Liver (tissue), 3 donors: ENCODE results near the gene LDLRAD4.
A peak's percentile ranks its signal among the peaks of the same experiment; 100 is the strongest.

Source experiments
- SP1 ChIP-seq: IDR thresholded peaks from 2 replicates; pipeline ENCODE4 v1.6.1; 2018; ENCODE audit warnings: antibody characterized with exemption, mild to moderate bottlenecking
- TAF1 ChIP-seq: conservative IDR thresholded peaks from 2 replicates; pipeline ENCODE4 v1.6.1; 2016; ENCODE audit warnings: antibody characterized with exemption, mild to moderate bottlenecking
- TF ChIP-seq, protein P1 (sequence below): fragments of 150-350 bp; IDR thresholded peaks from 2 replicates; pipeline ENCODE4 v1.5.1; 2017; ENCODE audit warnings: improper control_type of control experiment, low read depth, low read length; ENCODE audit not compliant: missing input control
- TF ChIP-seq, protein P2 (sequence below): IDR thresholded peaks from 2 replicates; pipeline ENCODE4 v1.6.1; 2016; ENCODE audit warnings: antibody characterized with exemption, mild to moderate bottlenecking
- donor health status: healthy.
- donor health status: healthy.

DNA sequence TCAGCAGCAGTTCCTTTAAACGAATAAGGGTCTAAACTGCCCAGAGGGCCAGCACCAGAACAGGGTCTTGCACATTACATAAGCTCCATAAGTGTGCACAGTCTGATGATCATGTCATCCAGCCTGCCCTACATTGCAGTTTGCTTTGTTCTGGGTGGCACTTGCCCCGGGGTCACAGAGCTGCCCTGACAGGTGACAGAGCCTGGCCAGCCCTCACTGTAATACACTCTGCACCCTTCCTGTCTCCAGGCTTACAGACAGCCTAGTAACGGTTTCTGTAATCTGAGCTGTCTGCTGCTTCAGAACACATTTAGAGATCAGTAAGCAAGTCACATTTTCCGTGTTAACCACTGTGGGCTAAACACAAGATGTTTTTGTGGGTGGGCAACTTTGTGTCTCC is 294.5 kb downstream of the LDLRAD4 start:
- TF ChIP-seq, protein P1, sequence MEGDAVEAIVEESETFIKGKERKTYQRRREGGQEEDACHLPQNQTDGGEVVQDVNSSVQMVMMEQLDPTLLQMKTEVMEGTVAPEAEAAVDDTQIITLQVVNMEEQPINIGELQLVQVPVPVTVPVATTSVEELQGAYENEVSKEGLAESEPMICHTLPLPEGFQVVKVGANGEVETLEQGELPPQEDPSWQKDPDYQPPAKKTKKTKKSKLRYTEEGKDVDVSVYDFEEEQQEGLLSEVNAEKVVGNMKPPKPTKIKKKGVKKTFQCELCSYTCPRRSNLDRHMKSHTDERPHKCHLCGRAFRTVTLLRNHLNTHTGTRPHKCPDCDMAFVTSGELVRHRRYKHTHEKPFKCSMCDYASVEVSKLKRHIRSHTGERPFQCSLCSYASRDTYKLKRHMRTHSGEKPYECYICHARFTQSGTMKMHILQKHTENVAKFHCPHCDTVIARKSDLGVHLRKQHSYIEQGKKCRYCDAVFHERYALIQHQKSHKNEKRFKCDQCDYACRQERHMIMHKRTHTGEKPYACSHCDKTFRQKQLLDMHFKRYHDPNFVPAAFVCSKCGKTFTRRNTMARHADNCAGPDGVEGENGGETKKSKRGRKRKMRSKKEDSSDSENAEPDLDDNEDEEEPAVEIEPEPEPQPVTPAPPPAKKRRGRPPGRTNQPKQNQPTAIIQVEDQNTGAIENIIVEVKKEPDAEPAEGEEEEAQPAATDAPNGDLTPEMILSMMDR = no peak
- TF ChIP-seq SP1 (peak; percentile 60), TAF1 (no peak)
- TF ChIP-seq, protein P2, sequence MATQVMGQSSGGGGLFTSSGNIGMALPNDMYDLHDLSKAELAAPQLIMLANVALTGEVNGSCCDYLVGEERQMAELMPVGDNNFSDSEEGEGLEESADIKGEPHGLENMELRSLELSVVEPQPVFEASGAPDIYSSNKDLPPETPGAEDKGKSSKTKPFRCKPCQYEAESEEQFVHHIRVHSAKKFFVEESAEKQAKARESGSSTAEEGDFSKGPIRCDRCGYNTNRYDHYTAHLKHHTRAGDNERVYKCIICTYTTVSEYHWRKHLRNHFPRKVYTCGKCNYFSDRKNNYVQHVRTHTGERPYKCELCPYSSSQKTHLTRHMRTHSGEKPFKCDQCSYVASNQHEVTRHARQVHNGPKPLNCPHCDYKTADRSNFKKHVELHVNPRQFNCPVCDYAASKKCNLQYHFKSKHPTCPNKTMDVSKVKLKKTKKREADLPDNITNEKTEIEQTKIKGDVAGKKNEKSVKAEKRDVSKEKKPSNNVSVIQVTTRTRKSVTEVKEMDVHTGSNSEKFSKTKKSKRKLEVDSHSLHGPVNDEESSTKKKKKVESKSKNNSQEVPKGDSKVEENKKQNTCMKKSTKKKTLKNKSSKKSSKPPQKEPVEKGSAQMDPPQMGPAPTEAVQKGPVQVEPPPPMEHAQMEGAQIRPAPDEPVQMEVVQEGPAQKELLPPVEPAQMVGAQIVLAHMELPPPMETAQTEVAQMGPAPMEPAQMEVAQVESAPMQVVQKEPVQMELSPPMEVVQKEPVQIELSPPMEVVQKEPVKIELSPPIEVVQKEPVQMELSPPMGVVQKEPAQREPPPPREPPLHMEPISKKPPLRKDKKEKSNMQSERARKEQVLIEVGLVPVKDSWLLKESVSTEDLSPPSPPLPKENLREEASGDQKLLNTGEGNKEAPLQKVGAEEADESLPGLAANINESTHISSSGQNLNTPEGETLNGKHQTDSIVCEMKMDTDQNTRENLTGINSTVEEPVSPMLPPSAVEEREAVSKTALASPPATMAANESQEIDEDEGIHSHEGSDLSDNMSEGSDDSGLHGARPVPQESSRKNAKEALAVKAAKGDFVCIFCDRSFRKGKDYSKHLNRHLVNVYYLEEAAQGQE = no peak
